Breast epithelium (tissue), 4 donors: Measurements from ENCODE around the gene TMEM218. TPM values are rescaled to one million over a fixed set of nuclear protein-coding genes. Genes with fewer than 3 reads are reported as not detected.

Experiments
- DNase-seq, 2 donors: peaks; one replicate each; pipeline ENCODE4 v3.0.0-alpha.2; 2019; ENCODE audit warnings: low spot score in 2 of 2
- H3K27ac ChIP-seq, 2 donors: fragments of 200-600 bp; sonication (generic) in 1 of 2; one replicate each; pipeline ENCODE4 v1.5.1; 2016 to 2019; ENCODE audit warnings: mild to moderate bottlenecking in 1 of 2
- H3K27me3 ChIP-seq, 2 donors: fragments of 200-600 bp; sonication (generic) in 1 of 2; one replicate each; pipeline versions ENCODE4 v1.5.1 to v1.6.0; 2017 to 2019; ENCODE audit warnings: control low read depth in 1 of 2, mild to moderate bottlenecking in 1 of 2
- H3K36me3 ChIP-seq: fragments of 200-600 bp; one replicate; pipeline ENCODE4 v1.5.1; 2019
- H3K4me1 ChIP-seq, 2 donors: fragments of 200-600 bp; sonication (generic); one replicate each; pipeline ENCODE4 v1.5.1; 2016 to 2019; ENCODE audit warnings: control low read depth in 1 of 2
- H3K4me3 ChIP-seq, 3 donors: fragments of 200-600 bp; sonication (generic); 1 replicate in 2 of 3; 2 replicates in 1 of 3; pipeline ENCODE4 v1.5.1; 2016 to 2019; ENCODE audit warnings: mild to moderate bottlenecking in 3 of 3, moderate library complexity in 2 of 3
- H3K9me3 ChIP-seq, 2 donors: fragments of 200-600 bp; sonication (generic) in 1 of 2; one replicate each; pipeline ENCODE4 v1.5.1; 2016 to 2019; ENCODE audit warnings: control low read depth in 1 of 2
- POLR2A ChIP-seq: fragments of 450-650 bp; IDR thresholded peaks from one replicate; pipeline ENCODE4 v1.6.1; 2016; ENCODE audit warnings: antibody characterized with exemption, mild to moderate bottlenecking, moderate library complexity
- POLR2AphosphoS5 ChIP-seq, 3 donors: sonication (generic); formaldehyde crosslinking; IDR thresholded peaks; one replicate each; pipeline ENCODE4 v1.6.1; 2017; ENCODE audit warnings: antibody characterized with exemption in 3 of 3
- intact Hi-C: fragments of 100-400 bp; cut with DNase I; formaldehyde crosslinking; loops from one replicate; pipeline ENCODE4 v1.15.1; 2023; ENCODE audit warnings: low total_unique reads
- total RNA-seq, 3 donors: library from RNA; depleted of rRNA; stranded (reverse); fragments of >200 nt; gene quantifications; one replicate each; pipeline ENCODE4 v1.1.0, GENCODE V29; 2016
- TF ChIP-seq, protein P1 (sequence below), 3 donors: fragments of 450-650 bp; IDR thresholded peaks; one replicate each; pipeline ENCODE4 v1.5.1; 2016 to 2017; ENCODE audit warnings: antibody characterized with exemption in 3 of 3, mild to moderate bottlenecking in 3 of 3, moderate library complexity in 3 of 3

TMEM218 gene
- total RNA-seq, 3 donors from 2014 or later = 20.6 to 26.2 (median 22.4) TPM

DNA sequence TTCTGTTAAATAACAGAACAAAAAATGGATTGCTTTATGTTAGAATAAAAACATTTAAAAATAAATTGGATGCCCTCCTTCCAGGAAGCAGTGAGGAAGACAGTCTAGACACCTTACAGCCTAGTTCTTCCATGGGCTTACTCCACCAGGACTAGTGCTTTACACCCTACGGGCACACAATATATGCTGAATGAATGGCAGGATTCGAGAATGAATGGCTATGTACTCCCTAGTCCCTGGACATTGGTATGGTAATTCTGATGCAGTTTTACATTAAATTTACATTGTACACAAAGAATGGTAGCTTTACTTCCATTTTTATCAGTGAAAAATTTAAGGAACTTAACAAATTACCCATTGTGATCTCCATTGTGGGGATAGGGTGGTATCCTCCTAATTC lies 16.7 kb downstream of the TMEM218 start:
- H3K36me3 ChIP-seq = no peaks in the 10 kb centered on the region
- intact Hi-C loops = loop anchor here (5.0 kb wide), 1 partner anchor 1448 kb away; no protein-coding TSS in a partner anchor

GRCh38 chr11:125093502-125093901 lies 17.9 kb downstream of the TMEM218 start:
- Histone ChIP-seq H3K27ac (no peak overlapping the region), H3K4me1 (no peaks in the 10 kb centered on the region), H3K27me3 (no peaks in the 10 kb centered on the region), H3K4me3 (no peak overlapping the region), H3K36me3 (no peaks in the 10 kb centered on the region), H3K9me3 (no peaks in the 10 kb centered on the region)
- TF ChIP-seq, protein P1, sequence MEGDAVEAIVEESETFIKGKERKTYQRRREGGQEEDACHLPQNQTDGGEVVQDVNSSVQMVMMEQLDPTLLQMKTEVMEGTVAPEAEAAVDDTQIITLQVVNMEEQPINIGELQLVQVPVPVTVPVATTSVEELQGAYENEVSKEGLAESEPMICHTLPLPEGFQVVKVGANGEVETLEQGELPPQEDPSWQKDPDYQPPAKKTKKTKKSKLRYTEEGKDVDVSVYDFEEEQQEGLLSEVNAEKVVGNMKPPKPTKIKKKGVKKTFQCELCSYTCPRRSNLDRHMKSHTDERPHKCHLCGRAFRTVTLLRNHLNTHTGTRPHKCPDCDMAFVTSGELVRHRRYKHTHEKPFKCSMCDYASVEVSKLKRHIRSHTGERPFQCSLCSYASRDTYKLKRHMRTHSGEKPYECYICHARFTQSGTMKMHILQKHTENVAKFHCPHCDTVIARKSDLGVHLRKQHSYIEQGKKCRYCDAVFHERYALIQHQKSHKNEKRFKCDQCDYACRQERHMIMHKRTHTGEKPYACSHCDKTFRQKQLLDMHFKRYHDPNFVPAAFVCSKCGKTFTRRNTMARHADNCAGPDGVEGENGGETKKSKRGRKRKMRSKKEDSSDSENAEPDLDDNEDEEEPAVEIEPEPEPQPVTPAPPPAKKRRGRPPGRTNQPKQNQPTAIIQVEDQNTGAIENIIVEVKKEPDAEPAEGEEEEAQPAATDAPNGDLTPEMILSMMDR (IDR thresholded peaks at IDR 0.05) = no peak
- TF ChIP-seq POLR2A (no peak), POLR2AphosphoS5 (IDR thresholded peaks at IDR 0.05) (no peak)
- intact Hi-C loops = loop anchor here (5.0 kb wide), 1 partner anchor 1449 kb away; no protein-coding TSS in a partner anchor
- DNase-seq = no peak

More for the DNA sequence above, 16.7 kb downstream of the TMEM218 start:
- Histone ChIP-seq H3K4me1 (no peaks in the 10 kb centered on the region), H3K27ac (no peak overlapping the region), H3K9me3 (no peaks in the 10 kb centered on the region), H3K27me3 (no peaks in the 10 kb centered on the region), H3K4me3 (no peak overlapping the region)
- DNase-seq = no peak
- TF ChIP-seq, protein P1 (IDR thresholded peaks at IDR 0.05) = no peak
- TF ChIP-seq POLR2AphosphoS5 (IDR thresholded peaks at IDR 0.05) = no peak
- no peak for TF ChIP-seq POLR2A

GRCh38 chr11:125092669-125093068 lies 18.8 kb downstream of the TMEM218 start:
- Histone ChIP-seq H3K36me3 (no peaks in the 10 kb centered on the region), H3K27ac (no peak overlapping the region), H3K9me3 (no peaks in the 10 kb centered on the region), H3K4me3 (no peak overlapping the region), H3K27me3 (no peaks in the 10 kb centered on the region), H3K4me1 (no peaks in the 10 kb centered on the region)
- no peak for TF ChIP-seq POLR2A
- no peak for TF ChIP-seq POLR2AphosphoS5 (IDR thresholded peaks at IDR 0.05)
- TF ChIP-seq, protein P1 (IDR thresholded peaks at IDR 0.05) = no peak
- intact Hi-C loops = loop anchor here (5.0 kb wide), 1 partner anchor 1450 kb away; no protein-coding TSS in a partner anchor
- DNase-seq = no peak

- intact Hi-C loops = loop anchor here (5.0 kb wide), 1 partner anchor 1450 kb away; no protein-coding TSS in a partner anchor
- H3K4me3 ChIP-seq = no peak overlapping the region
- H3K9me3 ChIP-seq = no peaks in the 10 kb centered on the region
- H3K36me3 ChIP-seq = no peaks in the 10 kb centered on the region
- no peaks in the 10 kb centered on the region for H3K4me1 ChIP-seq
- no peaks in the 10 kb centered on the region for H3K27me3 ChIP-seq
- no peak for DNase-seq
- TF ChIP-seq, protein P1 (IDR thresholded peaks at IDR 0.05) = no peak
- no peak for TF ChIP-seq POLR2A
- TF ChIP-seq POLR2AphosphoS5 (IDR thresholded peaks at IDR 0.05) = no peak
- H3K27ac ChIP-seq = no peak overlapping the region
Measured at GRCh38 chr11:125091877-125092664, 19.4 kb downstream of the TMEM218 start.

- H3K4me3 ChIP-seq = no peak overlapping the region
- intact Hi-C loops = loop anchor here (5.0 kb wide), 1 partner anchor 1451 kb away; no protein-coding TSS in a partner anchor
- no peaks in the 10 kb centered on the region for H3K36me3 ChIP-seq
- TF ChIP-seq POLR2A (no peak), POLR2AphosphoS5 (IDR thresholded peaks at IDR 0.05) (no peak)
- TF ChIP-seq, protein P1 (IDR thresholded peaks at IDR 0.05) = peak in 2 of 3 donors; percentile 32 to 57
- no peaks in the 10 kb centered on the region for H3K4me1 ChIP-seq
- DNase-seq = no peak
- no peaks in the 10 kb centered on the region for H3K9me3 ChIP-seq
- H3K27ac ChIP-seq = no peak overlapping the region
- H3K27me3 ChIP-seq = no peaks in the 10 kb centered on the region
Measured at GRCh38 chr11:125091247-125091876, 20.1 kb downstream of the TMEM218 start.
